GM12878 (cell line): ENCODE measurements around the gene THAP2. TPM values are rescaled to one million over a fixed set of nuclear protein-coding genes. Genes with fewer than 3 reads are reported as not detected.

Source experiments
- ATAC-seq: fragments of 200-7000 bp; cut with Tn5 transposase; 3 replicates; pipeline ENCODE4 v1.9.1; 2020; ENCODE audit warnings: mild to moderate bottlenecking, moderate library complexity
- BruUV-seq: library from RNA; stranded (reverse); fragments of 400-500 nt; replicated peaks from 2 replicates; lab custom pipeline; 2021; lab: Mats Ljungman, UMichigan
- CTCF ChIA-PET: fragments of 300-600 bp; sonication (Branson Sonifier 250); formaldehyde crosslinking; extraction: SDS; loops from one replicate; lab custom pipeline; 2021; ENCODE audit warnings: inconsistent platforms; lab: Yijun Ruan, JAX
- POLR2A ChIA-PET: fragments of 350-600 bp; formaldehyde crosslinking; extraction: SDS; loops from one replicate; lab custom pipeline; 2021; ENCODE audit warnings: inconsistent platforms; lab: Charles Lee
- RAD21 ChIA-PET: fragments of 300-600 bp; sonication (Branson Sonifier 250); formaldehyde crosslinking; loops from one replicate; lab custom pipeline; 2023; ENCODE audit warnings: antibody characterized with exemption; ENCODE audit not compliant: unreplicated experiment; lab: Charles Lee
- SMC1A ChIA-PET: fragments of 300-600 bp; sonication (Branson Sonifier 250); formaldehyde crosslinking; loops from one replicate; lab custom pipeline; 2023; ENCODE audit not compliant: unreplicated experiment, uncharacterized antibody; lab: Charles Lee
- DNase-seq: peaks from one replicate; pipeline ENCODE4 v3.0.0-alpha.2; 2011; ENCODE audit warnings: low read depth, low spot score
- FAIRE-seq: peaks from 3 replicates; lab custom pipeline; 2011; peaks lifted over from hg19 to GRCh38; lab: Jason Lieb, UNC
- H2AFZ ChIP-seq: 2 replicates; pipeline ENCODE4 v1.6.0; 2011; ENCODE audit warnings: low read depth, low read length, control low read depth; ENCODE audit not compliant: control insufficient read depth
- H3K27ac ChIP-seq: 2 replicates; pipeline ENCODE4 v1.5.1; 2011; ENCODE audit warnings: control low read depth; ENCODE audit not compliant: control insufficient read depth, insufficient read depth
- H3K27me3 ChIP-seq, 2 experiments: replicated peaks in 1 of 2; 2 replicates each; pipeline versions ENCODE4 v1.6.0 to v1.6.1; 2011; ENCODE audit warnings: low read length in 1 of 2; ENCODE audit not compliant: control insufficient read depth in 2 of 2, insufficient read depth in 2 of 2
- H3K36me3 ChIP-seq, 2 experiments: 2 replicates each; pipeline ENCODE4 v1.5.1; 2011; ENCODE audit warnings: low read length in 1 of 2; ENCODE audit not compliant: control insufficient read depth in 2 of 2, insufficient read depth in 2 of 2
- H3K4me1 ChIP-seq: 2 replicates; pipeline ENCODE4 v1.6.1; 2011; ENCODE audit warnings: mild to moderate bottlenecking, low read length, moderate library complexity, mixed read lengths; ENCODE audit not compliant: control insufficient read depth, insufficient read depth
- H3K4me2 ChIP-seq: 2 replicates; pipeline ENCODE4 v1.6.0; 2011; ENCODE audit warnings: control low read depth; ENCODE audit not compliant: control insufficient read depth, insufficient read depth
- H3K4me3 ChIP-seq: fragments of 200-600 bp; sonication (generic); 2 replicates; pipeline ENCODE4 v1.5.1; 2016
- H3K79me2 ChIP-seq: 2 replicates; pipeline ENCODE4 v1.6.0; 2011; ENCODE audit warnings: low read length; ENCODE audit not compliant: control insufficient read depth, insufficient read depth
- H3K9ac ChIP-seq: 2 replicates; pipeline ENCODE4 v1.8.0; 2011; ENCODE audit warnings: low read length, control low read depth, mixed read lengths; ENCODE audit not compliant: control insufficient read depth, insufficient read depth
- H3K9me3 ChIP-seq: replicated peaks from 3 replicates; pipeline ENCODE4 v1.5.1; 2011; ENCODE audit warnings: mild to moderate bottlenecking, low read length; ENCODE audit not compliant: control insufficient read depth, insufficient read depth
- H4K20me1 ChIP-seq: 2 replicates; pipeline ENCODE4 v1.6.0; 2011; ENCODE audit not compliant: control insufficient read depth, insufficient read depth
- BHLHE40 ChIP-seq, 2 experiments: fragments of 450-650 bp in 1 of 2; IDR thresholded peaks; 2 replicates each; pipeline ENCODE4 v1.6.1; 2011 to 2017; ENCODE audit warnings: low read depth in 2 of 2, borderline replicate concordance in 1 of 2, improper control_type of control experiment in 1 of 2, low read length in 1 of 2, mild to moderate bottlenecking in 1 of 2
- EED ChIP-seq: sonication (generic); IDR thresholded peaks from 2 replicates; pipeline ENCODE4 v1.6.1; 2016; ENCODE audit warnings: antibody characterized with exemption, low read depth
- EGR1 ChIP-seq, 2 experiments: IDR thresholded peaks; 1 replicate in 1 of 2; 2 replicates in 1 of 2; pipeline ENCODE4 v1.6.1; 2011 to 2012; ENCODE audit warnings: low read depth in 2 of 2, low read length in 2 of 2, borderline replicate concordance in 1 of 2, mild to moderate bottlenecking in 1 of 2, moderate library complexity in 1 of 2
- LARP7 ChIP-seq: fragments of 450-650 bp; IDR thresholded peaks from 2 replicates; pipeline ENCODE4 v1.6.1; 2017; ENCODE audit warnings: mild to moderate bottlenecking
- MEF2A ChIP-seq: IDR thresholded peaks from 2 replicates; pipeline ENCODE4 v1.6.1; 2011; ENCODE audit warnings: low read depth, mild to moderate bottlenecking, low read length, moderate library complexity; ENCODE audit not compliant: insufficient read depth
- MEF2B ChIP-seq: fragments of 450-650 bp; IDR thresholded peaks from 2 replicates; pipeline ENCODE4 v1.6.1; 2018; ENCODE audit warnings: mild to moderate bottlenecking, moderate library complexity; ENCODE audit not compliant: partially characterized antibody, poor library complexity, severe bottlenecking
- NR2C1 ChIP-seq: fragments of 450-650 bp; IDR thresholded peaks from 2 replicates; pipeline ENCODE4 v1.6.1; 2017; ENCODE audit warnings: antibody characterized with exemption, mild to moderate bottlenecking, moderate library complexity
- NR2F1 ChIP-seq: fragments of 450-650 bp; conservative IDR thresholded peaks from 2 replicates; pipeline ENCODE4 v1.6.1; 2017; ENCODE audit warnings: mild to moderate bottlenecking
- RAD51 ChIP-seq: fragments of 450-650 bp; IDR thresholded peaks from 2 replicates; pipeline ENCODE4 v1.6.1; 2016; ENCODE audit warnings: moderate library complexity, mild to moderate bottlenecking, inconsistent platforms
- SUPT20H ChIP-seq: IDR thresholded peaks from 2 replicates; pipeline ENCODE4 v1.6.1; 2011; ENCODE audit warnings: low read depth, mild to moderate bottlenecking, low read length, moderate library complexity, borderline replicate concordance; ENCODE audit not compliant: control insufficient read depth
- TCF3 ChIP-seq: IDR thresholded peaks from 2 replicates; pipeline ENCODE4 v1.6.1; 2012; ENCODE audit warnings: low read depth, mild to moderate bottlenecking, low read length, borderline replicate concordance; ENCODE audit not compliant: insufficient read depth
- YY1 ChIP-seq: IDR thresholded peaks from 2 replicates; pipeline ENCODE4 v1.6.1; 2011; ENCODE audit warnings: low read depth, mild to moderate bottlenecking, low read length
- ZNF24 ChIP-seq: fragments of 450-650 bp; IDR thresholded peaks from 2 replicates; pipeline ENCODE4 v1.6.1; 2017; ENCODE audit warnings: antibody characterized with exemption, mild to moderate bottlenecking
- in situ Hi-C: fragments of 300-500 bp; cut with MboI; formaldehyde crosslinking; loops from 9 replicates; pipeline ENCODE4 v1.14.3; 2018; ENCODE audit warnings: mixed read lengths
- intact Hi-C: fragments of 100-400 bp; cut with micrococcal nuclease; formaldehyde crosslinking; loops from one replicate; pipeline ENCODE4 v1.14.2; 2022; ENCODE audit not compliant: unreplicated experiment
- polyA plus RNA-seq, 11 experiments: library from polyadenylated mRNA; depleted of rRNA in 4 of 11; unstranded in 6 of 11; stranded (reverse) in 5 of 11; fragments of >200 nt; fragmentation: Nextera tagmentation in 4 of 11; fragmentation: Illumina TruSeq in 1 of 11; extraction: Ambion mirVana in 4 of 11; extraction: Trizol in 1 of 11; gene quantifications; 1 replicate in 1 of 11; 2 replicates in 10 of 11; pipeline versions ENCODE4 v1.2.1 to v1.2.3, GENCODE V29; 2011 to 2016; ENCODE audit warnings: inconsistent platforms in 2 of 11, missing spikeins in 2 of 11, low read depth in 1 of 11
- total RNA-seq, 4 experiments: library from RNA; depleted of rRNA in 3 of 4; stranded (reverse); fragments of >200 nt in 3 of 4; fragmentation: Illumina TruSeq in 1 of 4; extraction: Trizol in 1 of 4; gene quantifications; 2 replicates each; pipeline versions ENCODE4 v1.2.1 to v1.2.3, GENCODE V29; 2013 to 2021
- TF ChIP-seq, protein P1 (sequence below): fragments of 450-650 bp; IDR thresholded peaks from 2 replicates; pipeline ENCODE4 v1.6.1; 2017; ENCODE audit warnings: mild to moderate bottlenecking, moderate library complexity
- TF ChIP-seq, protein P2 (sequence below): fragments of 450-650 bp; formaldehyde crosslinking; IDR thresholded peaks from 2 replicates; pipeline ENCODE4 v1.4.0; 2022; ENCODE audit warnings: mild to moderate bottlenecking, moderate library complexity

THAP2 gene
- total and polyA plus RNA-seq, 10 of the 15 experiments (the other 5 are each of a cell fraction or from before 2014, with no cell fraction given), result 4.1 to 18.0 (median 7.3) TPM

DNA sequence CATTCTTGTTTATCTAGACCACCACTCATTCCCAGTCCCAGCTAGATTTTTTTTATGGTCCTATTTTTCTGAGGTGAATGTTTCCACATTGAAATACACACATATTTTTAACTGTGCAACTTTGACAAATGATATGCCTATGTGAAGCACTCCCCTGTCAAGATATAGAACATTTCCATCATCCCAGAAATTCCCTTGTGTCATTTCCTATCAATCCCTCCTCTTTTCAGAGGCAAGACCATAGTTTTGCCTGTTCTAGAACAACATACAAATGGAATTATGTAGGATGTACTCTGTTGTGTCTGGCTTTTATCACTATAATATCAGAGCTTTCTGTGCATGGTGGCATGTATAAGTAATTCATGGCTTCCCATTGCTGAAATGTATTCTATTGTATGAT, 54.5 kb downstream of the THAP2 start:
- CTCF ChIA-PET, result interaction anchor here (0.6 to 1.5 kb wide), 2 partner anchors 28 to 29 kb away, joined by 3 to 4 read pairs; no protein-coding TSS in a partner anchor
- Histone ChIP-seq H2AFZ (no peak overlapping the region), H4K20me1 (no peaks in the 10 kb centered on the region), H3K27me3 (no peaks in the 10 kb centered on the region), H3K27ac (no peak overlapping the region), H3K9me3 (no peaks in the 10 kb centered on the region; the same call in 2 of the 3 replicates), H3K9ac (no peak overlapping the region), H3K79me2 (no peaks in the 10 kb centered on the region), H3K4me1 (no peaks in the 10 kb centered on the region), H3K4me2 (no peak overlapping the region), H3K36me3 (no peaks in the 10 kb centered on the region), H3K4me3 (no peak overlapping the region)
- intact Hi-C loops, result no loop called here
- in situ Hi-C loops, result no loop called here
- SMC1A ChIA-PET, result interaction anchor here (1.2 kb wide), 2 partner anchors 12 to 34 kb away, joined by 3 read pairs; no protein-coding TSS in a partner anchor
- RAD21 ChIA-PET, result interaction anchor here (1.2 kb wide), 1 partner anchor 29 kb away, joined by 3 read pairs; no protein-coding TSS in a partner anchor
- ATAC-seq (no peak), DNase-seq (no peak), FAIRE-seq (no peak)
- POLR2A ChIA-PET, result no interaction called here
- BruUV-seq, result no TSS peak
- TF ChIP-seq NR2C1, result no peak
- TF ChIP-seq LARP7, result no peak
- no peak for TF ChIP-seq TCF3
- no peak for TF ChIP-seq RAD51
- TF ChIP-seq BHLHE40 (IDR thresholded peaks at IDR 0.05; ENCODE audit: borderline replicate concordance in 1 of 2, low read depth in 2 of 2, low read length in 1 of 2), result no peak
- no peak for TF ChIP-seq NR2F1
- TF ChIP-seq EGR1 (IDR thresholded peaks at IDR 0.05; ENCODE audit: borderline replicate concordance in 1 of 2, low read depth in 2 of 2, low read length in 2 of 2), result no peak
- TF ChIP-seq MEF2B, result no peak
- no peak for TF ChIP-seq SUPT20H
- TF ChIP-seq, protein P1, sequence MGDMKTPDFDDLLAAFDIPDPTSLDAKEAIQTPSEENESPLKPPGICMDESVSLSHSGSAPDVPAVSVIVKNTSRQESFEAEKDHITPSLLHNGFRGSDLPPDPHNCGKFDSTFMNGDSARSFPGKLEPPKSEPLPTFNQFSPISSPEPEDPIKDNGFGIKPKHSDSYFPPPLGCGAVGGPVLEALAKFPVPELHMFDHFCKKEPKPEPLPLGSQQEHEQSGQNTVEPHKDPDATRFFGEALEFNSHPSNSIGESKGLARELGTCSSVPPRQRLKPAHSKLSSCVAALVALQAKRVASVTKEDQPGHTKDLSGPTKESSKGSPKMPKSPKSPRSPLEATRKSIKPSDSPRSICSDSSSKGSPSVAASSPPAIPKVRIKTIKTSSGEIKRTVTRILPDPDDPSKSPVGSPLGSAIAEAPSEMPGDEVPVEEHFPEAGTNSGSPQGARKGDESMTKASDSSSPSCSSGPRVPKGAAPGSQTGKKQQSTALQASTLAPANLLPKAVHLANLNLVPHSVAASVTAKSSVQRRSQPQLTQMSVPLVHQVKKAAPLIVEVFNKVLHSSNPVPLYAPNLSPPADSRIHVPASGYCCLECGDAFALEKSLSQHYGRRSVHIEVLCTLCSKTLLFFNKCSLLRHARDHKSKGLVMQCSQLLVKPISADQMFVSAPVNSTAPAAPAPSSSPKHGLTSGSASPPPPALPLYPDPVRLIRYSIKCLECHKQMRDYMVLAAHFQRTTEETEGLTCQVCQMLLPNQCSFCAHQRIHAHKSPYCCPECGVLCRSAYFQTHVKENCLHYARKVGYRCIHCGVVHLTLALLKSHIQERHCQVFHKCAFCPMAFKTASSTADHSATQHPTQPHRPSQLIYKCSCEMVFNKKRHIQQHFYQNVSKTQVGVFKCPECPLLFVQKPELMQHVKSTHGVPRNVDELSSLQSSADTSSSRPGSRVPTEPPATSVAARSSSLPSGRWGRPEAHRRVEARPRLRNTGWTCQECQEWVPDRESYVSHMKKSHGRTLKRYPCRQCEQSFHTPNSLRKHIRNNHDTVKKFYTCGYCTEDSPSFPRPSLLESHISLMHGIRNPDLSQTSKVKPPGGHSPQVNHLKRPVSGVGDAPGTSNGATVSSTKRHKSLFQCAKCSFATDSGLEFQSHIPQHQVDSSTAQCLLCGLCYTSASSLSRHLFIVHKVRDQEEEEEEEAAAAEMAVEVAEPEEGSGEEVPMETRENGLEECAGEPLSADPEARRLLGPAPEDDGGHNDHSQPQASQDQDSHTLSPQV, result no peak
- TF ChIP-seq MEF2A, result no peak
- TF ChIP-seq EED, result no peak
- no peak for TF ChIP-seq ZNF24
- TF ChIP-seq, protein P2, sequence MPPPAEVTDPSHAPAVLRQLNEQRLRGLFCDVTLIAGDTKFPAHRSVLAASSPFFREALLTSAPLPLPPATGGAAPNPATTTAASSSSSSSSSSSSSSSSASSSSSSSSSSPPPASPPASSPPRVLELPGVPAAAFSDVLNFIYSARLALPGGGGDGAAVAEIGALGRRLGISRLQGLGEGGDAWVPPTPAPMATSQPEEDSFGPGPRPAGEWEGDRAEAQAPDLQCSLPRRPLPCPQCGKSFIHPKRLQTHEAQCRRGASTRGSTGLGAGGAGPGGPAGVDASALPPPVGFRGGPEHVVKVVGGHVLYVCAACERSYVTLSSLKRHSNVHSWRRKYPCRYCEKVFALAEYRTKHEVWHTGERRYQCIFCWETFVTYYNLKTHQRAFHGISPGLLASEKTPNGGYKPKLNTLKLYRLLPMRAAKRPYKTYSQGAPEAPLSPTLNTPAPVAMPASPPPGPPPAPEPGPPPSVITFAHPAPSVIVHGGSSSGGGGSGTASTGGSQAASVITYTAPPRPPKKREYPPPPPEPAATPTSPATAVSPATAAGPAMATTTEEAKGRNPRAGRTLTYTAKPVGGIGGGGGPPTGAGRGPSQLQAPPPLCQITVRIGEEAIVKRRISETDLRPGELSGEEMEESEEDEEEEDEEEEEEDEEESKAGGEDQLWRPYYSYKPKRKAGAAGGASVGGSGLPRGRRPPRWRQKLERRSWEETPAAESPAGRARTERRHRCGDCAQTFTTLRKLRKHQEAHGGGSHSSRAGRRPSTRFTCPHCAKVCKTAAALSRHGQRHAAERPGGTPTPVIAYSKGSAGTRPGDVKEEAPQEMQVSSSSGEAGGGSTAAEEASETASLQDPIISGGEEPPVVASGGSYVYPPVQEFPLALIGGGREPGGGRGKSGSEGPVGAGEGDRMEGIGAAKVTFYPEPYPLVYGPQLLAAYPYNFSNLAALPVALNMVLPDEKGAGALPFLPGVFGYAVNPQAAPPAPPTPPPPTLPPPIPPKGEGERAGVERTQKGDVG (CRISPR knock-in tag), result no peak
- no peak for TF ChIP-seq YY1
